Activated T-helper 2 cell treated with anti-CD3 and anti-CD28 coated beads, Interferon-gamma antibody, Interleukin-2, Interleukin-4, amounts not matched to agents 10 μg/mL and 5 μg/mL and 100 μg/mL, durations not matched to agents 14 hours and 24 hours and 36 hours (primary cell): ENCODE data around the gene RHPN2. TPM values are rescaled to one million over a fixed set of nuclear protein-coding genes. Genes with fewer than 3 reads are reported as not detected.
A peak's percentile ranks its signal among the peaks of the same experiment; 100 is the strongest.
"Not testable (repeated sequence)": the region's sequence is repeated elsewhere in the genome, so short reads cannot be mapped to it uniquely, and the experiment has no call there.

Experiments used
- DNase-seq: peaks from one replicate; pipeline ENCODE4 v3.0.0; 2021; ENCODE audit warnings: low spot score
- H3K27ac Mint-ChIP-seq: one replicate; pipeline ENCODE4 v1.8.0; 2021; ENCODE audit warnings: mixed read lengths
- H3K27me3 Mint-ChIP-seq: one replicate; pipeline ENCODE4 v1.8.0; 2021; ENCODE audit warnings: low read depth, mixed read lengths
- H3K36me3 Mint-ChIP-seq: one replicate; pipeline ENCODE4 v1.8.0; 2021; ENCODE audit warnings: low read depth, mixed read lengths
- H3K4me1 Mint-ChIP-seq: one replicate; pipeline ENCODE4 v1.8.0; 2021; ENCODE audit warnings: low read depth, mixed read lengths
- H3K4me3 Mint-ChIP-seq: one replicate; pipeline ENCODE4 v1.8.0; 2021; ENCODE audit warnings: low read depth, mild to moderate bottlenecking, moderate library complexity, mixed read lengths
- H3K9me3 Mint-ChIP-seq: one replicate; pipeline ENCODE4 v1.8.0; 2021; ENCODE audit warnings: mixed read lengths
- intact Hi-C: fragments of 100-400 bp; cut with micrococcal nuclease; formaldehyde crosslinking; loops from one replicate; pipeline ENCODE4 v1.15.1; 2023
- total RNA-seq: library from RNA; stranded (reverse); gene quantifications from 2 replicates; pipeline ENCODE4 v1.2.3, GENCODE V29; 2022

RHPN2 gene
- total RNA-seq, 1 donor from 2014 or later = 3.5 TPM

GRCh38 chr19:32976223-32976805 is 88.4 kb downstream of the RHPN2 start:
- Mint-ChIP-seq H3K4me3 (no peak overlapping the region), H3K9me3 (no peaks in the 10 kb centered on the region), H3K4me1 (peaks cover 5% of the 10 kb centered on the region), H3K36me3 (peaks cover 12% of the 10 kb centered on the region), H3K27me3 (no peaks in the 10 kb centered on the region), H3K27ac (no peak overlapping the region)
- intact Hi-C loops = loop anchor here (1.0 kb wide), 1 partner anchor 143 kb away; no protein-coding TSS in a partner anchor
- peak; percentile 53 for DNase-seq

- peaks cover 16% of the 10 kb centered on the region for H3K36me3 Mint-ChIP-seq
- peak within 1 kb of the TSS; percentile 94 for H3K27ac Mint-ChIP-seq
- intact Hi-C loops = loop anchor here (1.0 to 5.0 kb wide), 4 partner anchors 90 to 297 kb away; partner anchors contain the start of genes ANKRD27, NUDT19, RGS9BP and RHPN2
- peak; percentile 99 for DNase-seq
- H3K9me3 Mint-ChIP-seq = no peaks in the 10 kb centered on the region
- H3K4me1 Mint-ChIP-seq = peaks cover 8% of the 10 kb centered on the region
- peak within 1 kb of the TSS; percentile 98 for H3K4me3 Mint-ChIP-seq
- no peaks in the 10 kb centered on the region for H3K27me3 Mint-ChIP-seq
Measured at GRCh38 chr19:32971715-32972540, 92.8 kb downstream of the RHPN2 start, which contains the start of the genes CEP89 and FAAP24. TSS of gene CEP89 (minus strand) at chr19:32971958. CDS start at chr19:32971874, 84 bp downstream. TSS of gene FAAP24 (plus strand) at chr19:32972242. CDS start at chr19:32973197, 955 bp downstream.

- H3K4me1 Mint-ChIP-seq = peaks cover 4% of the 10 kb centered on the region
- no peak overlapping the region for H3K27ac Mint-ChIP-seq
- intact Hi-C loops = loop anchor here (5.0 kb wide), 2 partner anchors 91 to 279 kb away; partner anchors contain the start of genes NUDT19 and RHPN2
- no peak for DNase-seq
- no peaks in the 10 kb centered on the region for H3K9me3 Mint-ChIP-seq
- H3K27me3 Mint-ChIP-seq = no peaks in the 10 kb centered on the region
- peak overlapping the region; percentile 98 for H3K4me3 Mint-ChIP-seq
- peaks cover 12% of the 10 kb centered on the region for H3K36me3 Mint-ChIP-seq
Measured at GRCh38 chr19:32971012-32971595, 93.6 kb downstream of the RHPN2 start.

GRCh38 chr19:32969549-32969948 is 95.1 kb downstream of the RHPN2 start:
- intact Hi-C loops = no loop called here
- no peaks in the 10 kb centered on the region for H3K27me3 Mint-ChIP-seq
- H3K4me1 Mint-ChIP-seq = peaks cover 3% of the 10 kb centered on the region
- no peak for DNase-seq
- no peaks in the 10 kb centered on the region for H3K9me3 Mint-ChIP-seq
- H3K36me3 Mint-ChIP-seq = peaks cover 7% of the 10 kb centered on the region
- H3K27ac Mint-ChIP-seq = no peak overlapping the region
- H3K4me3 Mint-ChIP-seq = no peak overlapping the region

DNA sequence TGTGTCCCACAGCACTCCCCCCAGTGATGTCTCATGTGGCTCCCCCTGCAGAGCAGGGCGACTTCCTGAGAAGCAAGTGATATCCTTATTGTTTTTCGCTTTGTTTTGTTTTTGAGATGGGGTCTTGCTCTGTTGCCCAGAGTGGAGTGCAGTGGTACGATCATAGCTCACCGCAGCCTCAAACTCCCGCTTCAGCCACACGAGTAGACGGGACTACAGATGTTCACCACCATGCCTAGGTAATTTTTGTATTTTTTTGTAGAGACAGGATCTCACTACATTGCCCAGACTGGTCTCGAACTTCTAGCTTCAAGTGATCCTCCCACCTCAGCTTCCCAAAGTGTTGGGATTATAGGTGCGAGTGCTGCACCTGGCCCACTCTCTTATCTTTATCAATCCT is 97.9 kb downstream of the RHPN2 start:
- H3K4me1 Mint-ChIP-seq = peaks cover 3% of the 10 kb centered on the region
- H3K9me3 Mint-ChIP-seq = no peaks in the 10 kb centered on the region
- no peak overlapping the region for H3K4me3 Mint-ChIP-seq
- no peak for DNase-seq
- intact Hi-C loops = no loop called here
- no peaks in the 10 kb centered on the region for H3K27me3 Mint-ChIP-seq
- H3K27ac Mint-ChIP-seq = no peak overlapping the region
- H3K36me3 Mint-ChIP-seq = peaks cover 16% of the 10 kb centered on the region

DNA sequence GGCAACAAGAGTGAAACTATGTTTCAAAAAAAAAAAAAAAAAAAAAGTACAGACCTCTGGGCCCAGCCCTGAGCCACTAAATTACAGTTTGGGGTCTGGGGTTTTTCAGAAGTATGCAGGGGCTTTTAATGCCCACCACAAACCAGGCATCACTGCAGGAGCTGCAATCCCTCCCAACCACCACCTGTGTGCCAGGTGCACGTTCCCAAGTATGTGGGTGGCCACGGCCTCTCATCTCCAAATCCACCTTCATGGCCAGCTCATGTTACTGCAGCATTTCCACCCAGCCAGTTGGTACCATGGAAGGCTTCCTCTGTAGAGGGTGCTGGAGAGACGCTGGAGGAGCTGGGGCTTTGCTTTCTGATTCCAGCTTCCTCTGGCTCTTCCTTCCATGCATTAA is 119.4 kb downstream of the RHPN2 start:
- Mint-ChIP-seq H3K9me3 (no peaks in the 10 kb centered on the region), H3K27me3 (no peaks in the 10 kb centered on the region), H3K27ac (no peak overlapping the region), H3K4me1 (no peaks in the 10 kb centered on the region), H3K4me3 (no peak overlapping the region), H3K36me3 (peaks cover 36% of the 10 kb centered on the region)
- intact Hi-C loops = no loop called here
- DNase-seq = no peak

- intact Hi-C loops, H3K27ac Mint-ChIP-seq: not testable (repeated sequence)
- peaks cover 17% of the 10 kb centered on the region for H3K36me3 Mint-ChIP-seq
Measured at GRCh38 chr19:32941273-32941672, 123.4 kb downstream of the RHPN2 start.

DNA sequence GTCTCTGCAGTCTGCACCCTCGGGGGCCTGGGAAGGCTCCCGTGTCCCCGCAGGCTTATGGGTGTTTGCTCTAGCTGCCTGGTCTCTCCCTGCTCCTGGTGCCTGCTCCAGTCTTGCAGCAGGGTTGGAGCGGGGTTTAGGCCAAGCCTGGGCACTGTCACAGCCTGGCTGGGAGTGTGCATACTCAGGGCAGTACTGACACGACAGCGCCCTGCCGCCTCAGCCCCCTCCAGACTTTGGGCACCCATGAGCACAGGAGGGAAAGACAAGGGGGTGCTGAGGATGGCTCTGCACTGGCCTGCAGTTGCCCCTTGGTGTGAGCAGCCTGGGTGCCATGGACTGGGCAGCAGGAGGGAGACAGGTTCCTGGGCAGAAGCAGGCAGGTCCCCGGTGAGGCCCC is 128.6 kb downstream of the RHPN2 start:
- no peaks in the 10 kb centered on the region for H3K9me3 Mint-ChIP-seq
- H3K27me3 Mint-ChIP-seq = no peaks in the 10 kb centered on the region
- H3K36me3 Mint-ChIP-seq = peaks cover 3% of the 10 kb centered on the region

More at GRCh38 chr19:32941273-32941672, 123.4 kb downstream of the RHPN2 start:
- not testable (repeated sequence) for H3K4me3 Mint-ChIP-seq, H3K4me1 Mint-ChIP-seq, DNase-seq, H3K27me3 Mint-ChIP-seq, H3K9me3 Mint-ChIP-seq

GRCh38 chr19:32935629-32936028 is 129.1 kb downstream of the RHPN2 start:
- H3K4me3 Mint-ChIP-seq = no peak overlapping the region
- intact Hi-C loops = no loop called here
- no peaks in the 10 kb centered on the region for H3K27me3 Mint-ChIP-seq
- H3K36me3 Mint-ChIP-seq = peaks cover 3% of the 10 kb centered on the region
- no peaks in the 10 kb centered on the region for H3K9me3 Mint-ChIP-seq
- DNase-seq = no peak
- no peaks in the 10 kb centered on the region for H3K4me1 Mint-ChIP-seq
- no peak overlapping the region for H3K27ac Mint-ChIP-seq

More for the DNA sequence above, 128.6 kb downstream of the RHPN2 start:
- no peak overlapping the region for H3K4me3 Mint-ChIP-seq
- no peak for DNase-seq
- H3K27ac Mint-ChIP-seq = no peak overlapping the region
- intact Hi-C loops = no loop called here
- no peaks in the 10 kb centered on the region for H3K4me1 Mint-ChIP-seq

DNA sequence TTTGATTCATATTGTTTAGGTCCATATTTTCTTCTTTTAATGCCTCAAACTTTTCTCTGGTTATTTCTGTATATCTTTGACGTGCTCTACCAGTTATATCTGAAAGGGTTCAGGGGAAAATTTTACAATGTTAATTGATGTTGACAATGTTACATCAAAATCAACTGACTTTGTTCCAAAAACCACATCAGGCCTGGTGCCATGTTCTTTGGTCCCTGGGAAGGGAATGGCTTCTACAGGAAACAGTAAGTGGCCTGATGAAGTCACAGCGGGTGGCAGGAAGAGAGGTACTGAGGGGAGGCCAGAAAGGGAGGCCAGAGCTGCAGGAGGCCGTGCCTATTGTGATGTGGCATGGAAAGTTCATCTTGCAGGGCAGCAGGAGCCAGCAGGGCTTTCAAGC is 131.1 kb downstream of the RHPN2 start:
- intact Hi-C loops = no loop called here

DNA sequence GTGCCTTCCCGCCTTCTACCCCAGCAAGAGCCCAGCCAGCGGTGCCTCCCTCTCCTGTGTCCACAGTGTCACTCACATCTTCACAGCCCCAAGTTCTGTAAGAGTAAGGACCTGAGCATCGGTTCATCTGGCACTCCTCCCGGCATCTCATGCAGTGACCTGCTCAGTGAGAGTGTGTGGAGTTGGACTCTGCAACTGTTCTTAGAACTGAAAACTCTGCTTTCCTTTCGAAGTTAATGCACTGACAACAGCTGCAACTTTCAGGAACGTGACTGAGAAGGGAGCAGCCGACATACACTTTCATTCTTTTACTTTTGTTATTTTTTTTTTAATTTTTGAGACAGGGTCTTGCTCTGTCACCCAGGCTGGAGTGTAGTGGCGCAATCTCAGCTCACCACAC is 134.1 kb downstream of the RHPN2 start:
- intact Hi-C loops = no loop called here
- Mint-ChIP-seq H3K27ac (no peak overlapping the region), H3K4me1 (no peaks in the 10 kb centered on the region), H3K4me3 (no peak overlapping the region), H3K27me3 (no peaks in the 10 kb centered on the region), H3K36me3 (peaks cover 32% of the 10 kb centered on the region), H3K9me3 (peaks cover 8% of the 10 kb centered on the region)
- no peak for DNase-seq

More for the DNA sequence above, 131.1 kb downstream of the RHPN2 start:
- peaks cover 3% of the 10 kb centered on the region for H3K9me3 Mint-ChIP-seq
- H3K27ac Mint-ChIP-seq = no peak overlapping the region
- DNase-seq = no peak
- H3K36me3 Mint-ChIP-seq = peaks cover 19% of the 10 kb centered on the region
- no peaks in the 10 kb centered on the region for H3K27me3 Mint-ChIP-seq
- no peaks in the 10 kb centered on the region for H3K4me1 Mint-ChIP-seq
- no peak overlapping the region for H3K4me3 Mint-ChIP-seq

DNA sequence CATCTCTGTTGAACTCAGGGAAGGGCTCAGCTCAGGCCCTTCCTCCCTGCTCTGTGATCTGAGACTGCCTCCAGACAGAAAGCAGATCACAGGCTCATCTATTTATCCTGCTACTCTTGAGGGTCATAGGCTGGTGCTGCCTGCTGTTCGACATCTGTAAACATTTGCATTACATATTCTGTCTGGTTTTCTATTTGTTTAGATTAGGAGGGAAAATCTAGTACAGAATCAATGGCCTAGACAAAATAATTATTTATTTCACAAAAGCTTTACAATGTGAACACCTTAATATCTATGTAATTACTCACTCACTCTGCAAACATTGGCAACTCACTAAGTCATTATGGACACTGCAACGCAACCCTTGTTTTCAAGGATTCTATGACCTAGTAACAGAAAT is 135.9 kb downstream of the RHPN2 start:
- Mint-ChIP-seq H3K4me3 (no peak overlapping the region), H3K27ac (no peak overlapping the region), H3K4me1 (no peaks in the 10 kb centered on the region), H3K27me3 (no peaks in the 10 kb centered on the region), H3K36me3 (peaks cover 33% of the 10 kb centered on the region), H3K9me3 (peaks cover 8% of the 10 kb centered on the region)
- intact Hi-C loops = no loop called here
- DNase-seq = no peak
